DND-41 (cell line): Measurements from ENCODE around the gene NR1H2.

Experiments used
- CTCF ChIP-seq: IDR thresholded peaks from 2 replicates; pipeline ENCODE4 v1.5.1; 2012; ENCODE audit warnings: borderline replicate concordance, low read length, moderate library complexity, mild to moderate bottlenecking; ENCODE audit not compliant: poor library complexity, severe bottlenecking; ENCODE audit errors: extremely low read depth
- EZH2 ChIP-seq: IDR thresholded peaks from 3 replicates; pipeline ENCODE4 v1.6.1; 2012; ENCODE audit warnings: borderline replicate concordance, low read depth, mild to moderate bottlenecking, moderate library complexity, low read length, inconsistent platforms; ENCODE audit not compliant: severe bottlenecking

GRCh38 chr19:50327013-50327412, 49.2 kb upstream of the NR1H2 start:
- TF ChIP-seq CTCF: no peak
- TF ChIP-seq EZH2: no peak
